Stomach (tissue), 9 donors: ENCODE data around the gene ADRM1. TPM values are rescaled to one million over a fixed set of nuclear protein-coding genes. Genes with fewer than 3 reads are reported as not detected.

Experiments
- DNase-seq, 2 donors: peaks; one replicate each; pipeline versions ENCODE4 v3.0.0 to v3.0.0-alpha.2; 2013 to 2019
- H3K27ac ChIP-seq, 5 donors: fragments of 200-600 bp in 4 of 5; sonication (generic) in 4 of 5; one replicate each; pipeline ENCODE4 v1.5.1; 2013 to 2019; ENCODE audit warnings: mild to moderate bottlenecking in 1 of 5, moderate library complexity in 1 of 5
- H3K27me3 ChIP-seq, 3 donors: fragments of 200-600 bp; sonication (generic); one replicate each; pipeline ENCODE4 v1.5.1; 2017 to 2019; ENCODE audit warnings: mixed run types in 1 of 3
- H3K36me3 ChIP-seq, 4 donors: fragments of 200-600 bp; sonication (generic); 1 replicate in 3 of 4; 2 replicates in 1 of 4; pipeline ENCODE4 v1.5.1; 2016 to 2019
- H3K4me1 ChIP-seq, 4 donors: fragments of 200-600 bp; sonication (generic); one replicate each; pipeline ENCODE4 v1.5.1; 2016 to 2019
- H3K4me3 ChIP-seq, 4 donors: fragments of 200-600 bp; sonication (generic) in 3 of 4; one replicate each; pipeline ENCODE4 v1.5.1; 2016 to 2019; ENCODE audit warnings: mild to moderate bottlenecking in 1 of 4
- H3K9me3 ChIP-seq, 4 donors: fragments of 200-600 bp; sonication (generic); one replicate each; pipeline ENCODE4 v1.5.1; 2016 to 2019
- EP300 ChIP-seq: sonication (generic); formaldehyde crosslinking; IDR thresholded peaks from one replicate; pipeline ENCODE4 v1.6.1; 2017; ENCODE audit warnings: antibody characterized with exemption
- POLR2A ChIP-seq, 4 donors: fragments of 450-650 bp; IDR thresholded peaks; one replicate each; pipeline ENCODE4 v1.6.1; 2016; ENCODE audit warnings: antibody characterized with exemption in 4 of 4, control low read depth in 2 of 4, mild to moderate bottlenecking in 1 of 4, moderate library complexity in 1 of 4
- POLR2AphosphoS5 ChIP-seq, 3 donors: sonication (generic); formaldehyde crosslinking; IDR thresholded peaks; one replicate each; pipeline ENCODE4 v1.6.1; 2016; ENCODE audit warnings: antibody characterized with exemption in 3 of 3
- WGBS, 5 donors: extraction: QIAGEN DNeasy Blood & Tissue Kit in 3 of 5; methylation state at CpG; one replicate each; pipeline versions ENCODE4 v1.1.5 to v1.1.7; 2013 to 2018; 5-methylcytosine and 5-hydroxymethylcytosine counted together
- intact Hi-C: fragments of 100-400 bp; cut with DNase I; formaldehyde crosslinking; loops from one replicate; pipeline ENCODE4 v1.15.1; 2023; ENCODE audit warnings: low total_unique reads
- polyA plus RNA-seq, 3 donors: library from polyadenylated mRNA; stranded (reverse); fragments of 200-250 nt; gene quantifications; one replicate each; pipeline ENCODE4 v1.2.3, GENCODE V29; 2013
- total RNA-seq, 5 donors: library from RNA; depleted of rRNA; stranded (reverse); fragments of >200 nt; gene quantifications; one replicate each; pipeline versions ENCODE4 v1.1.0 to v1.2.3, GENCODE V29; 2014 to 2016
- TF ChIP-seq, protein P1 (sequence below), 7 experiments: fragments of 450-650 bp in 4 of 7; fragments of 200-600 bp in 3 of 7; sonication (generic) in 3 of 7; IDR thresholded peaks; one replicate each; pipeline ENCODE4 v1.5.1; 2016 to 2019; ENCODE audit warnings: antibody characterized with exemption in 7 of 7, control low read depth in 2 of 7, mild to moderate bottlenecking in 1 of 7
- donor health status: healthy with polysubstance abuse.
- donor health status: Bipolar disorder and iron deficiency.
- donor health status: healthy.

ADRM1 gene
- total and polyA plus RNA-seq, 8 donors, result 42.0 to 130 (median 83.7) TPM

DNA sequence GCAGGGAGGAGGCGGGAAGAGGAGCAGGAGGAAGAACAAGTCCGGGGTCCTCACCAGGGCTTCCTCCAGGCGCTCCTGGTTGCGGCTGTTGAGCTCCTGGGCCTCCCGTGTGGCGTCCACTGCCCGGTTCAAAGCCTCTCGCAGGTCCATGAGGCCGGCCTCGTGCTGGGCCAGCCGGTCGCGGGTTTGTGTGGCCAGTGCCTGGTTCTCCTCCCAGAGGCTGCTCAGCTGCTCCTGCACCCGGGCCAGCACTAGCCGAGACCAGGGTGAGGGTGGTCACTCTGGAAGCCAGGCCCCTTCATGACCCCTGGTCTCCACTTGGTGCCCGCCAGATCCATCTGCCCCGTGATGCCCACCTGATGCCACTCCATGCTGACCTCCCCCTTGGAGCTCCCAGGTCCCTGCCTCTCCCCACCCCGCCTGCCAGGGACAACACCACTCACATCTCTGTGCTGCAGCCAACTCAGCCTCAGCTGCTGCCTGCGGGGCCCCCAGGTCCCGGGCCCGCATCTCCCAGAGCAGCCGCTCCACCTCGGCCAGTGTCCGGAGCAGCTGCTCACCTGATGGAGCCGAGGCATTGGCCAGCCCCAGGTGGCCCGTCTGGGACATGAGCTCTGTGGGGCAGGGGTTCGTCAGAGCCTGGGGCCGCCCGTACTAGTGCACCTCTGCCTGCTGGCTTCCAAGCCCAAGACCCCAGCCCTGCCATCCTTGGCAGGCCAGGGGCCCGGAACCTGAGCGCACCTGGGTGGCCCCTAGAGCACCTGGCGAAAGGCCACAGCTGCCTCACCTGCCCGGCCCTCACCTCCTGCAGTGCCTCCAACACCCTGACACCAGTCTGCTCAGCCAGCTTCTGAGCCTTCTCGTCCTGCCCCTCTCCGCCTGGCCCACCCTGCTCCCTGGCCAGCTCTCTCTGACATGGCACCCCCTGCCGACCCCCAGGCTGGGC lies 15.9 kb downstream of the ADRM1 start:
- WGBS, 5 donors, result 81 to 93% (median 86%) methylated on average over 16 to 36 of the region's 36 CpGs
- Histone ChIP-seq H3K27me3 (no peaks in the 10 kb centered on the region), H3K9me3 (no peaks in the 10 kb centered on the region), H3K4me3 (no peak overlapping the region), H3K27ac (peak overlapping the region in 1 of 5 donors; percentile 39), H3K4me1 (no peaks in the 10 kb centered on the region), H3K36me3 (peaks cover 62 to 88% (median 82%) of the 10 kb centered on the region in 4 donors)
- TF ChIP-seq POLR2AphosphoS5 (IDR thresholded peaks at IDR 0.05) (no peak), POLR2A (IDR thresholded peaks at IDR 0.05) (no peak), EP300 (no peak)
- TF ChIP-seq, protein P1, sequence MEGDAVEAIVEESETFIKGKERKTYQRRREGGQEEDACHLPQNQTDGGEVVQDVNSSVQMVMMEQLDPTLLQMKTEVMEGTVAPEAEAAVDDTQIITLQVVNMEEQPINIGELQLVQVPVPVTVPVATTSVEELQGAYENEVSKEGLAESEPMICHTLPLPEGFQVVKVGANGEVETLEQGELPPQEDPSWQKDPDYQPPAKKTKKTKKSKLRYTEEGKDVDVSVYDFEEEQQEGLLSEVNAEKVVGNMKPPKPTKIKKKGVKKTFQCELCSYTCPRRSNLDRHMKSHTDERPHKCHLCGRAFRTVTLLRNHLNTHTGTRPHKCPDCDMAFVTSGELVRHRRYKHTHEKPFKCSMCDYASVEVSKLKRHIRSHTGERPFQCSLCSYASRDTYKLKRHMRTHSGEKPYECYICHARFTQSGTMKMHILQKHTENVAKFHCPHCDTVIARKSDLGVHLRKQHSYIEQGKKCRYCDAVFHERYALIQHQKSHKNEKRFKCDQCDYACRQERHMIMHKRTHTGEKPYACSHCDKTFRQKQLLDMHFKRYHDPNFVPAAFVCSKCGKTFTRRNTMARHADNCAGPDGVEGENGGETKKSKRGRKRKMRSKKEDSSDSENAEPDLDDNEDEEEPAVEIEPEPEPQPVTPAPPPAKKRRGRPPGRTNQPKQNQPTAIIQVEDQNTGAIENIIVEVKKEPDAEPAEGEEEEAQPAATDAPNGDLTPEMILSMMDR (IDR thresholded peaks at IDR 0.05), result no peak
- intact Hi-C loops, result no loop called here
- no peak for DNase-seq

DNA sequence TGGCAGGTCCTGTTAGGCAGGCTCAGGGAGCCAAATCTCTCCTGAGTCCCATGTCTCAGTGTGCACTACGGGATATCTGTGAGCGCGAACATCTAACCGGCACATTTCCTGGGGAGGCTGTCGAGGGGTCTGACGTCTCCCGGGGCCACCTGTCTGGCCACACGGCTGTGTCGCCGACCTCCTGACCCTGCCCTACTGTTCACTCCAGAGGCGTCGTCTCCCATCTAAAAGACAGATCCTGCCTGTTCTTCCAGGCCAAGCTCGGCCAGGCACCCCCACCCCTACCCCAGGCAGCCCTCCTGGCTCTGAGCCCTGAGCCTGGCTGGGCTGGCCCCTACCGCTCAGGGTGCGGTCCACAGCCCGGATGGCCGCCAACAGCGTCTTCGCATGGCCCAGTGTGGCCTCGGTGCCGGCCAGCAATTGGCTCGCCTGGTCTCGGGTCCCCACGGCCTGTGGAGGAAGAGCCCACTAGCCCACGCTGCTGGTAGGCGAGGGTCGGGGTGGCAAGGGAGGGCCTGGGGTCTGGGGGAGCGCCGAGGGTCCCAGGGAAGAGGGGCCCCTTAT lies 16.6 kb downstream of the ADRM1 start:
- WGBS, 5 donors, result 69 to 84% (median 80%) methylated on average over 20 to 29 of the region's 29 CpGs
- no peak for TF ChIP-seq POLR2A (IDR thresholded peaks at IDR 0.05)
- TF ChIP-seq, protein P1 (IDR thresholded peaks at IDR 0.05), result no peak
- TF ChIP-seq EP300, result no peak
- no peak for TF ChIP-seq POLR2AphosphoS5 (IDR thresholded peaks at IDR 0.05)
- no peak for DNase-seq
- H3K9me3 ChIP-seq, result no peaks in the 10 kb centered on the region
- no peaks in the 10 kb centered on the region for H3K27me3 ChIP-seq
- intact Hi-C loops, result no loop called here
- no peak overlapping the region for H3K4me3 ChIP-seq
- peaks cover 64 to 88% (median 84%) of the 10 kb centered on the region in 4 donors for H3K36me3 ChIP-seq
- no peaks in the 10 kb centered on the region for H3K4me1 ChIP-seq
- peak overlapping the region in 2 of 5 donors; percentile 6 to 39 for H3K27ac ChIP-seq

DNA sequence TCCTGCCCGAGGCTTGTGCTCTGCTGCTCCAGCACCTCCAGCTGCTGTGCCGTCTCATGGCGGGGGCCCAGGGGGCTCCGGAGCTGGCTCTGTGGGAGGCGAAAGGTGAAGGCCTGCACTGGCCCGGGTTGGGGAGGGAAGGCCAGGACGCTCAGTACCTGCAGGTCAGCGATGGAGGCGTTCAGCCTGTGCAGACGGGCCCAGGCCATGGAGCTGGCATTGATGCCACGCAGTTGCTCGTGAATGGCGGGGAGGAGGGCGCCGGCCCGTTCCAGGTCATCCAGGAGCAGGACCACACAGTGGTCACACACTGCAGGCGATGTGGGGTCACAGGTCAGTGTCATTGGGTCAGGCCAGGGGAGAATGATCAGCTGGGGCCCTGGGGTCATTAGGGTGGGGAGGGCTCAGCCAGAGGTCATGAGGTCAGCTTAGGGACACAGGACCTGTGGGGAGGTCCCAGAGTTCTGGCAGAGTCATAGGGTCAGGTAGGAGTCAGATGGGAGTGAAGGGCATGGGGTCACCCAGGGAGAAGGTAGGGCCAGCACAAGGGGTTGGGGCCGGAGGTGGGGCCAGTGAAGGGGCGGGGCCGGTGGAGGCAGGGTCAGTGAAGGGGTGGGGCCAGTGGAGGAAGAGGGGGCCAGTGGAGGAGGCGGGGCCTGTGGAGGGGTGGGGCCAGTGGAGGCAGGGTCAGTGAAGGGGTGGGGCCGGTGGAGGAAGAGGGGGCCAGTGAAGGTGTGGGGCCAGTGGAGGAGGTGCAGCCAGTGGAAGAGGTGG lies 18.0 kb downstream of the ADRM1 start:
- H3K27me3 ChIP-seq, result no peaks in the 10 kb centered on the region
- 86 to 92% (median 90%) methylated on average over 18 to 22 of the region's 22 CpGs for WGBS, 5 donors
- peak overlapping the region in 1 of 5 donors; percentile 35 for H3K27ac ChIP-seq
- peaks cover 54 to 88% (median 84%) of the 10 kb centered on the region in 4 donors for H3K36me3 ChIP-seq
- no peak overlapping the region for H3K4me3 ChIP-seq
- peak in 1 of 2 donors; percentile 49 for DNase-seq
- intact Hi-C loops, result no loop called here
- no peaks in the 10 kb centered on the region for H3K4me1 ChIP-seq
- no peak for TF ChIP-seq EP300
- TF ChIP-seq POLR2AphosphoS5 (IDR thresholded peaks at IDR 0.05), result no peak
- TF ChIP-seq, protein P1 (IDR thresholded peaks at IDR 0.05), result no peak
- no peak for TF ChIP-seq POLR2A (IDR thresholded peaks at IDR 0.05)
- no peaks in the 10 kb centered on the region for H3K9me3 ChIP-seq

DNA sequence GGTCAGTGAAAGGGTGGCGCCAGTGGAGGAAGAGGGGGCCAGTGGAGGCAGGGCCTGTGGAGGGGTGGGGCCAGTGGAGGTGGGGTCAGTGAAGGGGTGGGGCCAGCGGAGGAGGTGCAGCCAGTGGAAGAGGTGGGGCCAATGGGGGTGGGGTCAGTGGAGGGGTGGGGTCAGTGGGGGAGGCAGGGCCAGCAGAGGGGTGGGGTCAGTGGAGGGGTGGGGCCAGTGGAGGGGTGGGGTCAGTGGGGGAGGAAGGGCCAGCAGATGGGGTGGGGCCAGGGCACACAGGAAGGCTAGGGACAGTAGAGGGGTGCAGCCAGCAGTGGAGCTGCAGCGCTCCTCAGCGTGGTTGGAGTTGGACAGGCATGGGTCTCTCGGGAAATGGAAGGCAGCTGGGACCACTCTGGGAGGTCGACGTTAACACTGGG lies 18.7 kb downstream of the ADRM1 start:
- H3K36me3 ChIP-seq, result peaks cover 51 to 88% (median 84%) of the 10 kb centered on the region in 4 donors
- intact Hi-C loops, result no loop called here
- TF ChIP-seq, protein P1 (IDR thresholded peaks at IDR 0.05), result no peak
- H3K27ac ChIP-seq, result peak overlapping the region in 1 of 5 donors; percentile 24
- no peak for DNase-seq
- H3K27me3 ChIP-seq, result no peaks in the 10 kb centered on the region
- WGBS, 5 donors, result 86 to 93% (median 90%) methylated on average over 6 to 7 of the region's 7 CpGs
- no peak overlapping the region for H3K4me3 ChIP-seq
- no peaks in the 10 kb centered on the region for H3K9me3 ChIP-seq
- H3K4me1 ChIP-seq, result no peaks in the 10 kb centered on the region
